CD4-positive, alpha-beta T cell treated with Interferon gamma for 1 hour (primary cell): Measurements from ENCODE around the gene DNAH3.
"Not testable (repeated sequence)": the region's sequence is repeated elsewhere in the genome, so short reads cannot be mapped to it uniquely, and the experiment has no call there.

ENCODE experiments used
- DNase-seq: peaks from one replicate; pipeline ENCODE4 v3.0.0-alpha.2; 2020

DNAH3 gene

DNA sequence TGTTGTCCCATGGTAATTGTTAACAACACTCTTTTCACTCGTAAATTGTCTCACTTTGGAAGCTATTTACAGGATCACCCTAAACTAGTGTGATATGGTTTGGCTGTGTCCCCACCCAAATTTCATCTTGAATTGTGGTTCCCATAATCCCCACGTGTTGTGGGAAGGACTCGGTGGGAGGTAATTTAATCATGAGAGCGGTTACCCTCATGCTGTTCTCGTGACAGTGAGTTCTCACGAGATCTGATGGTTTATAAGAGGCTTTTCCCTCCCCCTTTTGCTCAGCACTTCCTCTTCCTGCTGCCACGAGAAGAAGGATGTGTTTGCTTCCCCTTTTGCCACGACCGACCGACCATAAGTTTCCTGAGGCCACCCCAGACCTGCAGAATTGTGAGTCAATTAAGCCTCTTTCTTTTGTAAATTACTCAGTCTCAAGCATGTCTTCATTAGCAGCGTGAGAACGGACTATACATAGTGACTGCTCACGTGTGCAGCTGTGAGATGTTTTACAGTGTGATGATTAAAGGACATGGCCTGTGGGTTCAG lies 34.4 kb downstream of the DNAH3 start:
- peak; percentile 32 for DNase-seq

DNA sequence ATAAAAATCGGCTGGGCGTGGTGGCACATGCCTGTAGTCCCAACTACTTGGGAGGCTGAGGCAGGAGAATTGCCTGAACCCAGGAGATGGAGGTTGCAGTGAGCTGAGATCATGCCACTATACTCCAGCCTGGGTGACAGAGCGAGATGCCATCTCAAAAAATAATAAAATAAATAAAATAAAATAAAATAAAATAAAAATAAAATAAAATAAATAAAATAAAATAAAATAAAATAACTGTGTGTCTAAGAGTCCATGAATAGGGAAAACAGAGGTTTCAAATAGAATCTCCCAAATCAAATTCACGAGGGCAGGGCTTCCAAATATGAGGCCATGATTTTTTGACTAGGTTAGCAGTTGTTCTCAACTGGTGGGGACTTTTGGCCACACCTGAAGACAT lies 35.1 kb downstream of the DNAH3 start:
- DNase-seq, result not testable (repeated sequence)

DNA sequence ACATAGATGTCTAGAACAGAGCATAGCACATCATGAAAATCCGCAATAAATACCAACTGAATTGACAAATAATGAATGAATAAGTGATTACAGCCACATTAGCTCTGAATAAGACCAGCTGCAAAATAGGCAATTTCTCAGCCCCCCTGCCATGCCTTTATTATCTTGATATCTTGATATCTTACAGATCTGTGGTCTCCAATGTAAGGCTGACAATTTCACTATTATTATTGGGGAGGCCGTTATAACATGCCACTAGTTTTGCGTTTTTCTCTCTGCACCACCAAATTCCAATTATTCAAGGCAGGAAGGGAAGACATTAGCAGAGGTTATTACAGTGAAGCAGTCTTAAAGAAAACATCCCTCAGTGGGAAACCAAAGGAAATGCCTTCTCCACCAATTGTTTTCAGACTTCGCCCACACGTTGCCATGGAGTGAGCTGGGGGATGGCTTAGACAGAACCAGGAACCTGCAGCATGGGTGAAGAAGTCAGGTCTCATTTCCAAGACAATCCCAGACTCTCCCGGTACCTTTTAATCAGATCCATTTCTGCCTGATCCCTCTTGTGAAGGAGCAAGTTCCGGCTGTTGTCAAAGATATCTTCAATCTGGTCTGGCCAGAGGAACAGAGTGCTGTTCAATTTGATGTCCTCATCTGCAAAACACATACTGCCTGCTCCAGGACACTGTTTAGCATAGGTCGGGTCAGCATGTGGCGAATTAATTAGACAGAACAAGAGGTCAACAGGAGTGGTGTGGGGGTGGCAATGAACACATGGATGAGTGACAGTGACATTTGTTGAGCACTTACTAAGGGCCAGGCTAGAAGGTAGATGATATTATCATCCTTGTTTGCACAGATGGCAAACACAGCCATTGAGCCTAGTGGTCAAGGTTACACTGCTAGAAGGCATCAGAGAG lies 46.4 kb downstream of the DNAH3 start:
- DNase-seq, result no peak

DNA sequence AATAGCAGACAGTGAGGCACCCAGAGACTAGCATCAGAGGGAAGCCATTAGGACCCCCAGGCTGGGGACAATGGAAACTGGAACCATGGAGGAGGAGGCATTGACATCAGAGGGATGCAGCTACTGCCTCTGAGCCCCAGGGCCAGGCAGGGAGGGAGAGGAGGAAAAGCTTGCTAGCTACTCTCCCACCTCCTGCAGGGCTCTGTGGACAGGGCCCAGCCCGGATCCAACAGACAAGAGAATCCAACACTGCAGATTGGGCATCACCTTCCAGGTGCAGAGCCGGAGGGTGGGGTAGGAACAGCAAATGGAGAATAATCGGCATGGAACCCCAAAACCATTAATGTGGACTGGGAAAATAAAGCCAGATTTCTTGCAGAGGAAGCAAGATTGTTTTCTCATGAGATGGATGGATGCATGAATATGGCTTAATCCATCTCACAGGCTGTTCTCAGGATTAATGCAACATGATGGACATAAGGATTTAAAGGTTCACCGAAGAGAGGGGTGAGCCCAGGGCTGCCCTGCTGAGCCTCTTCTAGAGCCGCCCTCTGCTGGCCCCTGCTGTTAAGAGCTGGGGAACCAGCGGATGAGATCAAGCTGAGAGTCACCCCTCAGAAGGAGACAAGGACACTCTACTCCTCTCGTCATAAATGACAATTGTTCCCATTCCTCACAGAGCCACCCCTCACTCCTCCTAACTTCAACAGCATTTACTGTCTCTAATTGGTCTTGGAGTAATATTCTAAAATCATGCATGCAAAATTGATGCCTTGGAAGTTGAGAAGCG lies 48.8 kb downstream of the DNAH3 start:
- no peak for DNase-seq

DNA sequence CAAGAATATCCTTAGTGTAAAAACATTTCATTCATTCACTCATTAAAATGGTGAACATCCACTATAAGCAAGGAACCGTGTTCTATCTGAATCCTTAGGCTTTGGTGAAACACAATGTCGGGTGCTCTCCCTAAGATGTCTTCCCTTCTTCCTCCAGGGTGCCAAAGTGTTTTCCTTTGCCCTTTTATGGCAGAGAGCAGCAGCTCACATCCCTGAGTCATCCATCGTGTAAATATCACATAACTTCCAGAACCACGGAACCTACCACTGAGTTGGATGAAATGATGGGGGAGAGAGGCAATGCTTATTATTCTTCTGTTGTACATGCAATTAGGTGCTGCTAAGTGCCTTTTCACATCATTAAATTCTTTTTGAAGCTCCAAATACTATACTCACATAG lies 50.2 kb downstream of the DNAH3 start:
- no peak for DNase-seq

DNA sequence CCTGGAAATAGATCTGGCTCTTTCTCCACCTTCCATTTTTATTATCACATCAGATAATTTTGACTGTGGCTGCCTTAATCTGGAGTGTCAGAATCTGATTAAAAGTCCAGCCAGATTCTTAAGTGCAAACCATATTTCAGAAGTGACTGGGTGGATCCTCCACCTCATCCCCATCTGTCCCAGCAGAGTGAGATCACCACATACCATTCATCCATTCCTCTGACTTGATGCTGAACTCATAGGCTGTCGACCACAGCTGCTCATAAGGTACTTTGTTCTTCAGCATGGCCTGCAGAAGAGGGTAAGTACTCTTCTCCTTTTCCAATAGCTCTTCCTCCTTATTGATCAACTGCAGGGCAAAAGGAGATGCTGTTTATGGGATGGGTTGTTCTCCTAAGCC lies 53.5 kb downstream of the DNAH3 start:
- DNase-seq, result no peak

DNA sequence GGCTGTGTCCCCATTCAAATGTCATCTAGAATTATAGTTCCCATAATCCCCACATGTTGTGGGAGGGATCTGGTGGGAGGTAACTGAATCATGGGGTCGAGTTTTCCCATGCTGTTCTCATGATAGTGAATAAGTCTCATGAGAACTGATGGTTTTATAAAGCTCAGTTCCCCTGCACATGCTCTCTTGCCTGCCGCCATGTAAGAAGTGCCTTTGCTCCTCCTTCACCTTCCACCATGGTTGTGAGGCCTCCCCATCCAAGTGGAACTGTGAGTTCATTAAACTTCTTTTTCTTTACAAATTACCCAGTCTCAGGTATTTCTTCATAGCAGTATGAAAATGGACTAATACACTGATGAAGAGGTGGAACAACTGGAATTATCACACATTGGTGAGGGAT lies 55.9 kb downstream of the DNAH3 start:
- DNase-seq, result not testable (repeated sequence)

- no peak for DNase-seq
Observed at GRCh38 chr16:21092951-21093350, 57.7 kb downstream of the DNAH3 start.

- DNase-seq, result no peak
Observed at GRCh38 chr16:21088646-21089538, 61.8 kb downstream of the DNAH3 start.

- no peak for DNase-seq
Observed at GRCh38 chr16:21088143-21088542, 62.5 kb downstream of the DNAH3 start.

DNA sequence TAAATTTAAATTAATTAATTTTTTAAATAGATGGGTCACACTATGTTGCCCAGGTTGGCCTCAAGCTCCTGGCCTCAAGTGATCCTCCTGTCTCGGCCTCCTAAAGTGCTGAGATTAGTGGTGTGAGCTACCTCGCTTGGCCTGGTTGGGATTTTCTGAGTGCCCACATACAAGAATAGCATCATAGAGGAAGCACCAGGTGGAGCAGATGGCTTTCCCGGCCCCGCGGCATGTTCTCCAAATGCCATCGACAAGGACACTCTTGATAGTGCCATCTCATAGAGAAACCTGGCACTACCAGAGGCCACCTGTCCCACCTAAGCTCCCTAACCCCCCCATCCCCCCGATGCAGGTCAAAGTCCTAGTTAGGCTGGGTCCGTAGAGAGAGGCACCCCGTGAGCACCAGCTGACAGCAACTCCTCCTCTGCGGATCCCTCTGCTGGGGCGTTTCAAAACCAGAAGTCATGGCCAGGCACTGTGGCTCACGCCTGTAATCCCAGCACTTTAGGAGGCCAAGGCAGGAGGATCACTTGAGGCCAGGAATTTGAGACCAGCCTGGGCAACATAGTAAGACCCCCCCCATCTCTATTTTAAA lies 65.9 kb downstream of the DNAH3 start:
- no peak for DNase-seq

DNA sequence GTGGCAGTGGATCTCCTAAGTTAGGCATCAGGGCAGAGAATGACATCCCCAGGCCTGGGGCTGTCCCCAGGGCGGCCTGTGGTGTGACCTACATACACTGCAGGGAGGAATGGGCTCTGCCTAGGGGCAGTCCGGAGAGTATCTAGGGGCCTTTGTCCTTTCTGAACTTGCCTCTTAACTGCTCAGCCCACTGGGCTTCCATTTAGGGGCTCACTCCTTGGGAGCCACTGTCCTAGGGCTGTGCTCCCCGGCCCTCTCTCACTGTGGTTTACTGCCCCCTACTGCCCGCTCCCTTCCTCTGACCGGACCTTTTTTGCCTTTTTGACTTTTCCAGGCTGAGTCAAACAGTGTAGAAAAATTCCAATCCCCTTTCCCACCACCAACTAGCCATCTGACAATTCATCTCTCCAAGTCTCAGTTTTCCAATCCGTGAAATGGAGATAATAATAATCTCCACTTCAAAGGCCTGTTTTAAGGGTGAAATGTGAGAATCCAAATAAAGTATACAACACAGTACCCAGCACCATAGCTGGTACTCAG lies 66.8 kb downstream of the DNAH3 start:
- peak; percentile 23 for DNase-seq

- no peak for DNase-seq
Observed at GRCh38 chr16:21081329-21081728, 69.3 kb downstream of the DNAH3 start.

DNA sequence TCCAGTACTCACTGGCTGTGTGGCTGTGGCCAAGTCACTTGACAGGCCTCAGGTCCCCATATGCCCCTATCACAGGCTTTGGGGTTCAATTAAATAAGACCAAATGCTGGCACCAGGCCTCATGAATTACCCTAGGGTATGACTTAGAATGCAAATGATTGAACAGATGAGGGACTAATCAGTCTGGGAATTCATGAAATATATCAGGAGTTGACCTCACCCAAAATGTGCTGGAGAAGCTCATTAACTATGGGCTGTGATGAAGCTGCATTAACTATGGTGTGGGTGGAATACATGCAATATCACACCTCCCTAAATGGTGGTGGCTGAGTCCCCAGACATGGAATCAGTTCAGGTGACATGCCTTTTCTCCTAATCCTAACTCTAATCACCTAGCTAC lies 72.1 kb downstream of the DNAH3 start:
- no peak for DNase-seq

DNA sequence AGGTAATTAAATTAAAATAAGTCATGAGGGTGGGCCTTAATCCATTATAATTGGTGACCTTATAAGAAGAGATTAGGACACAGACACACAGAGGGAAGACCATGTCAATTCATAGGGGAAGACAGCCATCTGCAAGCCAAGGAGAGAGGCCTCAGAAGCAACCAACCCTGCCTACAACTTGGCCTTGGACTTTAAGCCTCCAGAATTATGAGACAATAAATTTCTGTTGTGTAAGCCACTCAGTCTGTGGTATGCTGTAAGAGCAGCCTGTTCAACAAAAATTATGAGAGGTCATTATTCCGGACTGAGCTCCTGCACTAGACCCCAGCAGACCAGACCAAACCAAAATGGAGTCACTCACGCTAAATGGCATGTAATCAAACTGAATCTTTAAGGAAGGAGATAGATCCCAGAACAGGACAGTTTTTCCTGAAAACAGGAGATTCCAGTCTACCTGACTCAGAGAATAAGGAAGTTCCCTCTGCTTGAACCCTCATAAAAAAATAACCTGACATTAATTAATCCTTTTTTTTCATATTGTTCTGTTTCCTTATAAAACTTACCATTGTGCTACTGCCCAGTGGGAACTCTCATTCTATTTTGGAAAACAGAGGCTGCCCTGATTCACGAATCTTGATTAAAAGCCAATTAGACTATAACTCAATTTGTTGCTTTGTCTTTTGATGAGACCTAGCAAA lies 74.3 kb downstream of the DNAH3 start:
- DNase-seq, result no peak

DNA sequence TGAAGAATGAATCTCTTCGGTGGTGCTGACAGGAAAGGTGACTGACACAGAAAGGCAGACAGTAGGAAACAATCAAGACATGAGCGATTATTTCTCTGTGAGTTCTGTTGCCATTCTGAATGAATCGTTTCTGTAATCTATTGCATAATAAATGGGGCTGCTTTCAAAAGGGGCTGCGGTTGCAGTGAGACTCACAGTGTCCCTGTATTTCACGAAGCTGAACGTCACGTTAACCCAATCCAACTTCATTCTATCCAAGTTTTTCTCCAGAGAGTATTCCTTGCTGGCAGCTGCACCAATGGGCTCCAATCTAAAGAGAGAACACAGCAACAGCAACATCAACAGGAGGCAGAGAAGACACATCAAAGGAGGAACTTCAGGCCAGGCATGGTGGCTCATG lies 75.4 kb downstream of the DNAH3 start:
- DNase-seq, result no peak

GRCh38 chr16:21072976-21073375 lies 77.7 kb downstream of the DNAH3 start:
- DNase-seq, result no peak

DNA sequence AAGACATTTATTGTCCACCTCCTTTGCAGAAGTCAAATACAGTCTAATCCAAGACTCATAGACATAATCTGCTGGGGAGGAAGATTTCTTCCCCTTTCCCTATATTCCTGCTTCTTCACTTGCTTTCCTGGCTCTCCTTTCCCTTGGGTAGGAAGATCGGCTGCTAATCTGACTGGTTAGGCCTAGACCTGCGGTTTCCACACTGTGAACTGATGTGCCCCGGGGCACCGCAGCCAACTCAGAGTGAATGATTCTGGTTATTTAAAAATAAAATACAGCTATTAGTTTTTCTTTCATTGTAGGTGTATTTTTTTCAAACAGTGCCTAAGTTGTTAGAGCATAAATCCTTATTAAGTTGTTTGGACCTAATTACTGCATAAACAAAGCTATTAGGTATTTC lies 78.9 kb downstream of the DNAH3 start:
- no peak for DNase-seq

DNA sequence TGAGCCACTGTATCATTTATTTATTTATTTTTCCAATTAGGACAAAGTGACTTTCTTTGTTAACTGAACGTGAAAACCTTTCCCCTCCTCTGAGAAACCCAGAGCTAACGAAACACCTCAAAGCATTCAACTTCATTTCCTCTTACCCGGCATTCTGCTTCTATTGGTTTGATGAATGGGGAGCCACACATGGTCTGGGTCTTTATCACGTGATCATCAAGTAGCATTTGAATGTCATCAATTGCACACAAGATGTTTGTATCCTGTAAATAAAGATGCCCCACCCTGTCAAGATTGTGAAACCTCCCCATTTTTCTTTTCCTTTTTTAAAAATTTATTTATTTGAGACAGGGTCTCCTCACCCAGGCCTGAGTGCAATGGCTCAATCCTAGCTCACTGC lies 80.1 kb downstream of the DNAH3 start:
- no peak for DNase-seq

DNA sequence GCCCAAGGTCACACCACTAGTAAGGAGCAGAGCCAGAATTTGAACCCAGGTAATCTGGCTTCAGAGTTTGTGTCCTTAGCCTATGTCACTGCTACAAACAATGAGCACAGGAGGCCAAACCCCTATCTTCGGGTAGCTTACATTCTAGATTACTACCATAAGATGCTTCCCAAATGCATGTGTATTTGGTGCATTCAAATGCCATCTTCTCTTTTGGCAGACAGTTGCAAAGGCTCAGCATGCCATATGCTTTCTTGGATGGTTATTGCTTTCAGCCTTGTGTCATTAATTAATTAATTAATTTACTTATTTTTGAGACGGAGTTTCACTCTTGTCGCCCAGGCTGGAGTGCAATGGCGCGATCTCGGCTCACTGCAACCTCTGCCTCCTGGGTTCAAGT lies 80.7 kb downstream of the DNAH3 start:
- no peak for DNase-seq

DNA sequence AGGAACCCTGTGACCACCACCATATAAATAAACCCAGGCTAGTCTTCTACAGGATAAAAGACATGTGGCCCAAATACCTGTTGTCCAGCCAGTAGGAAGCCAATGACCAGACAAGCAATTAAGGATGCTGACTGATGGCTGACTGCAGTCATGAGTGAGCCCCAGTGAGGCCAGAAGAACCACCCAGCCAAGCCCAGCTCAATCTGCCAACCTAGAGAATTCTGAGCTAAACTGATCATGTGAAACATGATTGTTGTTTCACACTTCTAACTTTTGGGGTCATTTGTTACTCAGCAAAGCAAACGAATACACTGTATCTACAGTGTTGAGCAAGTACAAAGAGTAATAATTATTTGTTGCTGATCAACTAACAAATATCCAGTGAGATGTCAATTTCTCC lies 86.4 kb downstream of the DNAH3 start:
- DNase-seq, result no peak
